ENCODE data around the gene ANKDD1B. TPM values are rescaled to one million over a fixed set of nuclear protein-coding genes. Genes with fewer than 3 reads are reported as not detected.

The ANKDD1B gene
- total and polyA plus RNA-seq, 3 experiments from 2014 or later = 0.12 to 0.44 TPM; not detected in 1

DNA sequence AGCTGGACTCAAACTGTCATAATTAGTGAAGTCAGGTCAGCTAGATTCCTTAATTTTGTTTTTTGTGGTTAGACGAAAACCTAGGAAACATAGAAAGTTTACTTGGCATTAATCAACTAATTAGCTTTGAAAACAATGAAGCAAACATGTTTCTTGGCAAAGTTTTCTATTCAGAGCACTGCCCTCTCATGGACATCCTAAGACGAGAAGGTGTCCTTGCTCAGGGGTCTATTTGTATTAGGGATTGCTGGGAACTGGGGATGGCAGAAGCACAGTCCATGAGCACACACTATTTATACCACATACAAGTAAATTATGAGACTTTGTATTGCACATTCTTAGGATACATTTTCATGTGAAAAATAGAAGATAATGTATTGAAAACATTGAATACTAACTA lies 56.3 kb downstream of the ANKDD1B start:
- POLR2A ChIA-PET = no interaction called here
- Histone ChIP-seq H3K36me3 (ENCODE audit: insufficient read depth, low read length) (no peaks in the 10 kb centered on the region), H3K9me3 (ENCODE audit: low read length) (no peaks in the 10 kb centered on the region), H3K4me1 (ENCODE audit: insufficient read depth, low read length) (peaks cover 13% of the 10 kb centered on the region), H3K27ac (ENCODE audit: low read depth, low read length) (no peak overlapping the region), H3K4me3 (ENCODE audit: low read length) (no peak overlapping the region), H3K27me3 (ENCODE audit: insufficient read depth, low read length, poor library complexity, severe bottlenecking) (no peaks in the 10 kb centered on the region)
- H3K36me3 Mint-ChIP-seq = peaks cover 5 to 11% (median 8%) of the 10 kb centered on the region in 3 donors
- CTCF ChIA-PET = no interaction called here
- H3K4me1 Mint-ChIP-seq = peaks cover 14 to 20% (median 16%) of the 10 kb centered on the region in 3 donors
- H3K27me3 Mint-ChIP-seq = no peaks in the 10 kb centered on the region
- DNase-seq = no peak
- H3K9me3 Mint-ChIP-seq = no peaks in the 10 kb centered on the region
- no peak overlapping the region for H3K4me3 Mint-ChIP-seq
- H3K27ac Mint-ChIP-seq = no peak overlapping the region

DNA sequence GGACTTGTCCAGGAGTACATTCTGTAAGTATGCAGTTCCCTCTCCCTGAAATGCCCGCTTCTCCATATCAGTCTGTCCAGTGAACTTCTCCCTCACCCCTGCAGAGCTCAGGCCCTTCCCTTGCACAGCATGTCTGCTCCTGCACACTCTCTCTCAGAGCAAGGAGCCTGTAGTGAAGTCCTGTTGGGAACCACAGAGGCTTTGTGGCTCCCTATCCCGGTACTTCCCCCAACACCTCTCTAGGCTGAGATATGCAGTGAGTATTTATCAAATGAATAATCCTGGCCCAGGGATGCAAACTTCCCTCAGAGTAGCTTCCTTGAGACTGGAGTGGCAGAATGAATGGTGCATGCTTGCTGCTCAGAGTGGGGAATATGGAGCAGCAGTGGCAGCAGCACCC lies 57.2 kb downstream of the ANKDD1B start:
- H3K4me1 Mint-ChIP-seq = peaks cover 14 to 20% (median 16%) of the 10 kb centered on the region in 3 donors
- H3K9me3 ChIP-seq (ENCODE audit: low read length) = no peaks in the 10 kb centered on the region
- DNase-seq = no peak
- peaks cover 5 to 19% (median 10%) of the 10 kb centered on the region in 3 donors for H3K36me3 Mint-ChIP-seq
- ChIA-PET POLR2A (no interaction called here), CTCF (no interaction called here)
- H3K27me3 ChIP-seq (ENCODE audit: insufficient read depth, low read length, poor library complexity, severe bottlenecking) = no peaks in the 10 kb centered on the region
- no peaks in the 10 kb centered on the region for H3K27me3 Mint-ChIP-seq
- H3K27ac Mint-ChIP-seq = peak overlapping the region in 1 of 8 donors; percentile 88
- H3K4me1 ChIP-seq (ENCODE audit: insufficient read depth, low read length) = peaks cover 13% of the 10 kb centered on the region
- no peak overlapping the region for H3K4me3 ChIP-seq (ENCODE audit: low read length)
- peak overlapping the region in 6 of 7 donors; percentile 60 to 91 (median 81) for H3K4me3 Mint-ChIP-seq
- H3K9me3 Mint-ChIP-seq = no peaks in the 10 kb centered on the region
- no peaks in the 10 kb centered on the region for H3K36me3 ChIP-seq (ENCODE audit: insufficient read depth, low read length)
- H3K27ac ChIP-seq (ENCODE audit: low read depth, low read length) = no peak overlapping the region

DNA sequence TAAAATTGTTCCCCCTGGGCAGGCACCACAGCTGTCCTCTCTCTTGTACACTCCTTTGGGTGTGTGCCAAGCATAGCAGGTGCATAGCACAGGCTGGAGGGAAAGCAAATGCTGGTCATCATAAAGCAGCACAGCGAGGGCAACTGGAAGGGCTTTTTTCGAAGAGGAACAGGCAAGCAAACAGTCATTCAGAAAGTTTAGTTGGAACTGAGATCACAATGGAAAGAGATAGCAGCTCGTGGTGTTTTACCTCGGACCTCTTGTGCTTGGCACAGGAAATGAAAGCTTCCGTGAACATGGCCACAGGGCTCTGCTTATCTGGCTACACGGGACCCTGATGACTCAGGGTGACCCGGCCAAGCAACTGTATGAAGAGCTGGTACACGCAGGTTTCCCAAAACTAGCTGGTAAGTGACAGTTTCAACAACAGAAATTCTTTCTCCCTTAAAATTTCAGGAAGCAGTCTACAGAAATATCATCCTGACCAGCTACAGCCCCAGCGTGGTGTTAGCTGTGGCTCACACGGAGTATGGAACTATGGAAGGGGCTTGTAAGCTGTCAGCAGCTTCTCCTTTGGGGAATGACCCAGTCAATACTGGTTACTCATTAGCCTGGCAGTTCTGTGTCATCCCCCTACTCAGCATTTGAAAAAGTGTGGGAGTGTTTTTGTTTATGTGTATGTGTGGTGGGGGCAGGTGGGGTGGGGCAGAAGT lies 57.9 kb downstream of the ANKDD1B start:
- peak in 4 of 5 donors; percentile 5 to 53 (median 15) for DNase-seq

DNA sequence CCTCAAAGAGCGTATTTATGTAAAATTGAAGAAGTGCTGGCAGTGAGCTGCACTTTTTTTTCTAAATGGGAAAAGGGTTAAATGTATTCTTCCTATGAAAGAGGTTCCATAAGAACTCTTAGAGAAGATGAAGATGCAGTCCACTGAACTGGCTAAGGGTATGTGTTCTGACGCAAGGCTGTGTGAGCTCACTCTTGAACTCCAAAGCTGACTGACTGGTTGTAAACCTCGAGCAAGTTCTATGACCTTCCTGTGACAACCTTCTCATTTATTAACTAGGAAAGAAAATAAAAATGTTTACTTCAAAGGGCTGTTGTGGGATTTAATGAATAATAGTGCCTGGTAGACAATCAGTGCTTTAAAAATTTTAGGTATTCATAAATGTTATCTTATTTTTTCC lies 59.3 kb downstream of the ANKDD1B start:
- Mint-ChIP-seq H3K4me1 (peaks cover 14 to 20% (median 16%) of the 10 kb centered on the region in 3 donors), H3K27me3 (no peaks in the 10 kb centered on the region), H3K27ac (no peak overlapping the region), H3K9me3 (no peaks in the 10 kb centered on the region), H3K4me3 (peak overlapping the region in 1 of 7 donors; percentile 6), H3K36me3 (peaks cover 5 to 32% (median 10%) of the 10 kb centered on the region in 3 donors)
- H3K9me3 ChIP-seq (ENCODE audit: low read length) = no peaks in the 10 kb centered on the region
- CTCF ChIA-PET = no interaction called here
- POLR2A ChIA-PET = no interaction called here
- no peak overlapping the region for H3K27ac ChIP-seq (ENCODE audit: low read depth, low read length)
- H3K36me3 ChIP-seq (ENCODE audit: insufficient read depth, low read length) = no peaks in the 10 kb centered on the region
- no peak overlapping the region for H3K4me3 ChIP-seq (ENCODE audit: low read length)
- H3K4me1 ChIP-seq (ENCODE audit: insufficient read depth, low read length) = peaks cover 13% of the 10 kb centered on the region
- no peak for DNase-seq
- no peaks in the 10 kb centered on the region for H3K27me3 ChIP-seq (ENCODE audit: insufficient read depth, low read length, poor library complexity, severe bottlenecking)

More for the DNA sequence above, 57.9 kb downstream of the ANKDD1B start:
- peak overlapping the region; percentile 40 for H3K4me3 ChIP-seq (ENCODE audit: low read length)
- H3K27ac ChIP-seq (ENCODE audit: low read depth, low read length) = no peak overlapping the region
- peaks cover 5 to 22% (median 10%) of the 10 kb centered on the region in 3 donors for H3K36me3 Mint-ChIP-seq
- no peaks in the 10 kb centered on the region for H3K9me3 ChIP-seq (ENCODE audit: low read length)
- H3K36me3 ChIP-seq (ENCODE audit: insufficient read depth, low read length) = no peaks in the 10 kb centered on the region
- peaks cover 14 to 20% (median 16%) of the 10 kb centered on the region in 3 donors for H3K4me1 Mint-ChIP-seq
- POLR2A ChIA-PET = interaction anchor here (0.6 kb wide), 1 partner anchor 9 kb away, joined by 3 read pairs; no protein-coding TSS in a partner anchor
- peaks cover 13% of the 10 kb centered on the region for H3K4me1 ChIP-seq (ENCODE audit: insufficient read depth, low read length)
- no peaks in the 10 kb centered on the region for H3K27me3 ChIP-seq (ENCODE audit: insufficient read depth, low read length, poor library complexity, severe bottlenecking)
- no peaks in the 10 kb centered on the region for H3K27me3 Mint-ChIP-seq
- peak overlapping the region; percentile 60 to 91 (median 82) for H3K4me3 Mint-ChIP-seq
- peak overlapping the region in 7 of 8 donors; percentile 3 to 93 (median 74) for H3K27ac Mint-ChIP-seq
- no peaks in the 10 kb centered on the region for H3K9me3 Mint-ChIP-seq
- CTCF ChIA-PET = no interaction called here

DNA sequence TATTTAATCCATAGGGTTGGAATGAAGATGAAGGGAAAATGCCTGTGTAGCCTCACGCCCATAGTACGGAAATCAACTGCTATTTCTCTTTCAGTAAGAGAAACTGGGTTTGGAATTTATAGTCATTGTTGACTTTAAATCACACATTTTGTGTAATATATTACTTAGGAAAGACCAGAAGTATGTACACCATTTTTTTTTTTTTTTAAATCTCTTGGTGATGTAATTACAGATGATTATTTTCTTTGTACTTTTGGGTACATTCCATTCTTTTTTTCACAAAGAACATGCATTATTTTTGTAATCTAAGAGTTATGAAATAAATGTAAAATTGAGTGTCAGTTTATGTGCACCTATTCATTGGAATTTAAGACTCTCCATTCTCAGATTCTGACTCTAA lies 60.3 kb downstream of the ANKDD1B start:
- H3K4me3 ChIP-seq (ENCODE audit: low read length) = no peak overlapping the region
- peaks cover 14 to 20% (median 16%) of the 10 kb centered on the region in 3 donors for H3K4me1 Mint-ChIP-seq
- no peak overlapping the region for H3K27ac ChIP-seq (ENCODE audit: low read depth, low read length)
- no peaks in the 10 kb centered on the region for H3K36me3 ChIP-seq (ENCODE audit: insufficient read depth, low read length)
- POLR2A ChIA-PET = no interaction called here
- no peak for DNase-seq
- CTCF ChIA-PET = no interaction called here
- H3K27me3 ChIP-seq (ENCODE audit: insufficient read depth, low read length, poor library complexity, severe bottlenecking) = no peaks in the 10 kb centered on the region
- H3K27ac Mint-ChIP-seq = no peak overlapping the region
- H3K4me3 Mint-ChIP-seq = no peak overlapping the region
- no peaks in the 10 kb centered on the region for H3K27me3 Mint-ChIP-seq
- H3K9me3 Mint-ChIP-seq = no peaks in the 10 kb centered on the region
- H3K36me3 Mint-ChIP-seq = peaks cover 5 to 39% (median 17%) of the 10 kb centered on the region in 3 donors
- peaks cover 13% of the 10 kb centered on the region for H3K4me1 ChIP-seq (ENCODE audit: insufficient read depth, low read length)
- no peaks in the 10 kb centered on the region for H3K9me3 ChIP-seq (ENCODE audit: low read length)

DNA sequence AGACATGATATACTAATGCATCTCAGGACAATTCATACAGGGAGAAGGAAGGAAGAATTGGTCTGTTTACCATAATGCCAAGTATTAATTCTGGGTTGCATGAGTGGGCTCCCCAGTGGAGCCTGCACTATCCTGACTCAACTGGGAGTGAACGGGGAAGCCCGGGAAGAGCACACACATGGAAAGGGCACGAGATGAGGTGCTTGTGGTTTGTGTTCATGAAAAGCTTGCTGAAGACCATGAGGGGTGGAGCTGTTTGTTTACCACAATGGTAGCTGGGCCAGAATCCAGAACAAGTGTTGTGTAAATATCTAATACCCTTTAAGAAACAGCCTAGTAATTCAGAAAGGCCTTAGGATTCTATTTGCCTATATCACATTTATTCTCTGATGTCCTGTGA lies 61.4 kb downstream of the ANKDD1B start:
- Mint-ChIP-seq H3K27me3 (no peaks in the 10 kb centered on the region), H3K4me1 (peaks cover 14 to 20% (median 17%) of the 10 kb centered on the region in 3 donors), H3K9me3 (no peaks in the 10 kb centered on the region), H3K36me3 (peaks cover 5 to 45% (median 20%) of the 10 kb centered on the region in 3 donors), H3K4me3 (no peak overlapping the region), H3K27ac (peak overlapping the region in 2 of 8 donors; percentile 14 to 57)
- Histone ChIP-seq H3K36me3 (ENCODE audit: insufficient read depth, low read length) (no peaks in the 10 kb centered on the region), H3K4me1 (ENCODE audit: insufficient read depth, low read length) (peaks cover 16% of the 10 kb centered on the region), H3K9me3 (ENCODE audit: low read length) (no peaks in the 10 kb centered on the region), H3K27ac (ENCODE audit: low read depth, low read length) (no peak overlapping the region), H3K4me3 (ENCODE audit: low read length) (no peak overlapping the region), H3K27me3 (ENCODE audit: insufficient read depth, low read length, poor library complexity, severe bottlenecking) (no peaks in the 10 kb centered on the region)
- DNase-seq = no peak
- ChIA-PET CTCF (no interaction called here), POLR2A (no interaction called here)

DNA sequence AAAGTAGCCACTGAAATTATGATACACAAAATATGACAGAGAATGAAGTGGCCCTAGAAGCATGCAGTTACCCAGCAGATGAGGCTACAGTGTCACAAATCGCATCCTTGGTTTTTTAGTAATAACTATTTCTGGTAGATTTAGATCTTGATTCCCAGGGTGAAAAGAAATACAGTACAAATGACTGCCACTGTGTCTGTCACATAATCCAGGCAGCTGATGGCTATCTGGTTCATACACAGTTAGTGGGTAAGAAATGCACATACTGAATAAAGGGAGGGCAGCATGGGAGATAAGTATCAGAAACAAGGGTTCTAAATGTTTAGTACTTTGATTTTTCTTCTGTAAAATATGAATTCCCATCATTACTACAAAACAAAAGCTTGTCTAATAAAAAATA lies 64.5 kb downstream of the ANKDD1B start:
- no peaks in the 10 kb centered on the region for H3K27me3 ChIP-seq (ENCODE audit: insufficient read depth, low read length, poor library complexity, severe bottlenecking)
- Mint-ChIP-seq H3K4me3 (no peak overlapping the region), H3K9me3 (no peaks in the 10 kb centered on the region), H3K36me3 (peaks cover 5 to 56% (median 22%) of the 10 kb centered on the region in 3 donors), H3K4me1 (peaks cover 3 to 10% (median 4%) of the 10 kb centered on the region in 3 donors), H3K27ac (no peak overlapping the region), H3K27me3 (no peaks in the 10 kb centered on the region)
- no peaks in the 10 kb centered on the region for H3K36me3 ChIP-seq (ENCODE audit: insufficient read depth, low read length)
- DNase-seq = no peak
- H3K4me3 ChIP-seq (ENCODE audit: low read length) = no peak overlapping the region
- CTCF ChIA-PET = no interaction called here
- POLR2A ChIA-PET = no interaction called here
- H3K4me1 ChIP-seq (ENCODE audit: insufficient read depth, low read length) = peaks cover 3% of the 10 kb centered on the region
- H3K27ac ChIP-seq (ENCODE audit: low read depth, low read length) = no peak overlapping the region
- no peaks in the 10 kb centered on the region for H3K9me3 ChIP-seq (ENCODE audit: low read length)

DNA sequence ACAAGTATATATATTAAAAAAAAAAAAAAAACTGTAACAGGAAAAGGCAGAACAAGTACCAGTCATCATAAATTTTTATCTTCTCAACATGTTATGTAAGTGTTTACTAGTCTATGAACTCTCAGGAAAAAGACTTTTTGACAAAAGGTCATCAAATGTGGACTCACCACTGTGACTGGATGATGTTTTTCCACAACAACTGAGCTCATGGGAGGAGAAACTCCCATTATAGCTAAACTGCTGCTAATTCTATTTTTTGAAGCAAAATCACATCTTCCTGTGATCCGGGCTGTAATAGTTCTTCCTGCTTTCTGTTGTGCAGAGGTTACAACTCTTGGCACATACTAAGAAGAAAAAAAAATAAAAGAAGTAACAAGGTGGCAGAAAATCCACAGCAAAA lies 66.4 kb downstream of the ANKDD1B start:
- Mint-ChIP-seq H3K27ac (peak overlapping the region in 3 of 8 donors; percentile 58 to 83 (median 68)), H3K36me3 (peaks cover 0 to 47% (median 14%) of the 10 kb centered on the region in 3 donors), H3K9me3 (no peaks in the 10 kb centered on the region), H3K4me3 (peak overlapping the region in 2 of 7 donors; percentile 38 to 52), H3K27me3 (no peaks in the 10 kb centered on the region), H3K4me1 (peaks cover 3 to 10% (median 4%) of the 10 kb centered on the region in 3 donors)
- Histone ChIP-seq H3K36me3 (ENCODE audit: insufficient read depth, low read length) (no peaks in the 10 kb centered on the region), H3K4me1 (ENCODE audit: insufficient read depth, low read length) (peaks cover 3% of the 10 kb centered on the region), H3K4me3 (ENCODE audit: low read length) (no peak overlapping the region), H3K9me3 (ENCODE audit: low read length) (no peaks in the 10 kb centered on the region), H3K27me3 (ENCODE audit: insufficient read depth, low read length, poor library complexity, severe bottlenecking) (no peaks in the 10 kb centered on the region), H3K27ac (ENCODE audit: low read depth, low read length) (no peak overlapping the region)
- POLR2A ChIA-PET = no interaction called here
- CTCF ChIA-PET = no interaction called here
- no peak for DNase-seq
